NCI-H1930 (cell line): ENCODE data around the gene UST.
"Not testable (repeated sequence)": the region's sequence is repeated elsewhere in the genome, so short reads cannot be mapped to it uniquely, and the experiment has no call there.

Experiments used
- DNase-seq, 2 experiments: peaks; one replicate each; lab custom pipeline; 2025; lab: John Stamatoyannopoulos, UW

The UST gene

DNA sequence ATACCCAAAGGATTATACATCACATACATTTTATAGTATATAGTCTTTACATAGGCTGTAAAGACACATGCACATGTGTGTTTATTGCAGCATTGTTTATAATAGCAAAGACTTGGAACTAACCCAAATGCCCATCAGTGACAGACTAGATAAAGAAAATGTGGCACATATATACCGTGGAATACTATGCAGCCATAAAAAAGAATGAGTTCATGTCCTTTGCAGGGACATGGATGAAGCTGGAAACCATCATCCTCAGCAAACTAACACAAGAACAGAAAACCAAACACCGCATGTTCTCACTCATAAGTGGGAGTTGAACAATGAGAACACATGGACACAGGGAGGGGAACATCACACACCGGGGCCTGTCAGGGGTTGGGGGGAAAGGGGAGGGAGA is 231.5 kb downstream of the UST start:
- DNase-seq = not testable (repeated sequence)

GRCh38 chr6:148979014-148979901 is 232.4 kb downstream of the UST start:
- DNase-seq = no peak

DNA sequence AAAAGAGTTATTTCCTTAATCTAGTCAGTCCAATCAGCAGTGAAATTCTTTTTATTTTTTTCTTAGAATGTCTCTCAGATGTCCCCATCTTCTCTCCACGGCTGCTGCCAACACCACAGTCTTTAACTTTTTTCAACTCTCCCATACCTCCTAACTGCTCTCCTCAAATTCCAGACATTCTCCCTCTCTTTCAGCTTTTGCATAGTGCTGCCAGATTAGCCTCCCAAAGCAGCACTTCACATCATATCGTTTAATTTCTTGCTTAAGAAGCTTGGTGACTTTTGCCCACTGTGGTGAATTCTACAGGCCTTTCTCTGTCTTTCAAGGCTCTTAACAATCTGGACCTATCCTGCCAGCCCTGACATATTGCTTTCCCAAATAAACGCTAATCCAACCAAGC is 233.4 kb downstream of the UST start:
- no peak for DNase-seq

DNA sequence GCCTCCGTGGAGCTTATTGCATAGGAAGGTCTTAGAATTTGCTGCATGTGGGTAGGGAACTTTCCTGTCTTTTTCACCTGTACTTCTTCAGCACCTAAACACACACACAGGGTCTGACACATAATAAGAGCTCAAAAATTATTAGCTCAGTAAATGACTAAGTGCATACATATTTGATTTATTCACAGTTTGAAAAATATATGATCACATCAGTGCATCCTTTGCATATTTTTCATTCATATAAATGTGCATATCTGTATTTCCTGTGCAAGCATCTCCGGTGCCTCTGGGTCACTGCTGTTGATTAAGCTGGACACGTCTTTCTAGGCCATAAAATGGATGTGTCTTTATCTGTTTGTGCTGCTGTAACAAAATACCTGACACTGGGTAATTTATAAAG is 234.7 kb downstream of the UST start:
- DNase-seq = no peak

DNA sequence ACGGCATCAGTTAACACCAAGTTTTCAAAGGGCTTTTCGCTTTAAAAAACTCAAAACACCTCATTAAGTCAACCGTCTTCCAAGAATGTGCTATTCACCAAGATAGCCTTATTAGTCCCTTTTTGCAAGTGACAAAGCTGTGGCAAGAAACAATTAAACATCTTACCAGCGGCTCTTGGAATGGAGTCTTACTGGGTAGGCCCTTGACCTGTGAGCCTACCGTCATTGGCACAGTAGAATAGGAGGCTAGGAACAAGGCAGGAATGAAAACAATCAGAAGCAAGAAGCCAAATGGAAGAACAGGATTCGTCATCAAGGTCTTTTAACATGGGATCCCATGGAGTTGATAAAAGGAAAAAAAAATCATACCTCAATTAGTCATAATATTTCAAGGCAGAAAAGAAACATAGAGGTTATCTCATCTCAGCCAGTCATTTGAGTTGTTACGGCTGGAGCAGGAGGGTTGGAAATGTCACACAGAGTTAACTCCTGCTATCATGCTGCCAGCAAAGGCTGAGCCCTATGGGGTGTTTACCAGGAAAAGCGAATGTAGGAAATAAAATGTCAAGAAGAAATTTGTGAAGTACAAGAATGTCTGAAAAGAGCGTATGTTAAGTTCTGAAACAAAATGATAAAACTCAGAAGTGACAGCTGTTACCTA is 236.4 kb downstream of the UST start:
- no peak for DNase-seq

- DNase-seq = no peak
These were observed 237.1 kb downstream of the UST start for GRCh38 chr6:148983966-148984365.

DNA sequence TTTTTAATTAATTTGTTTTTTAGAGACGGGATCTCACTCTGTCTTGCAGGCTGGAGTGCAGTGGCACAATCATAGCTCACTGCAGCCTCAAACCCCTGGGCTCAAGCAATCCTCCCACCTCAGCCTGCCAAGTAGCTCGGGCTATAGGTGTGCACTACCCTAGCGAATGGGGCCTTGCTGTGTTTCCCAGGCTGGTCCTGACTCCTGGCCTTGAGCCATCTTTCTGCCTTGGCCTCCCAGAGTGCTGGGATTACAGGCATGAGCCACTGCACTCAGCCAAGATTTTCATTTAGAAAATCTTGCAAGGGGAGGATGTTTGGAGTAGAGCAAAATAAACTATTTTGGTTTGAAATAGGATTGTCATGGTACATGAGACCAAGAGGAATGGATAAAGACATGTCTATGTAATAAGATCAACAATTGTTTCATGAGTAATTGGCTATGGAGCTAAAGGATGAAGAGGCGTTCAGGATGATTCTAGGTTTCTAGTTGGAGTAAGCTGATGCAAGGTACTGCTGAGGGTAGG is 237.8 kb downstream of the UST start:
- no peak for DNase-seq

DNA sequence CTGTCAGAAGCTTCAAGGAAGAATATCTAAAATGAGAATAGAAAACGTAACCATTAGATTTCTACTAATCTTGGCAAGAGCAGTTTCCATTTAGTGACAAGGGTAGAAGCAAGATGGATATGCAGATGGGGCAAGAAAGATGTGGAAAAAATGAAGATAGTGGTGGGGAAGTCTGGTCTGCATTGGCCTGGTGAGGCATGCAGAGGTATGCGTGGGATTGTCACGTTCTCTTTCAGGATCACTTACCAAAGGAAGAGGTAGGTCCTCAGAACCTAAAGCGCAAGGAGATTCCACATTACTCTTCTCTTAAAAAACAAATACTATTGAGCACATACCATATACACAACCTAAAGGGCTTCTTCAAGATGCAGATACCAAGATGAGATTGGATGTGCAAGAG is 238.7 kb downstream of the UST start:
- no peak for DNase-seq

- DNase-seq = no peak
These were observed 239.8 kb downstream of the UST start for GRCh38 chr6:148986608-148987007.

DNA sequence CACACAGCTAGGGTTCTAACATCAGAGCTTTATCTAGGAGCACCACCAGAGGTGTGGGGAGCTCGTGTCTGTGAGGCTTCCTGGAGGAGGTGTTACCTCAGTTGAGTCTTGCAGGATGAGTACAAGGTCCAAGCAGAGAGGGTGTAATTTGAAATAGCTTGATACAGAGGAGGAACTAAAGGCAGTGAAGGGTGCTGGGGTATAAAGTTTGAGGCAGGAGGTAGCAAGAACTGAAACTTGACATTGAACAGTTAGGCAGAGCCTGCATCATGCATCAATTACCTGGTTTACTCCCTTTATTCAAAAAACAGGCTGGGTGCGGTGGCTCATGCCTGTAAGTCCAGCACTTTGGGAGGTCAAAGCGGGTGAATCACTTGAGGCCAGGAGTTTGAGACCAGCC is 241.2 kb downstream of the UST start:
- no peak for DNase-seq

GRCh38 chr6:148989585-148989984 is 242.8 kb downstream of the UST start:
- DNase-seq = no peak

DNA sequence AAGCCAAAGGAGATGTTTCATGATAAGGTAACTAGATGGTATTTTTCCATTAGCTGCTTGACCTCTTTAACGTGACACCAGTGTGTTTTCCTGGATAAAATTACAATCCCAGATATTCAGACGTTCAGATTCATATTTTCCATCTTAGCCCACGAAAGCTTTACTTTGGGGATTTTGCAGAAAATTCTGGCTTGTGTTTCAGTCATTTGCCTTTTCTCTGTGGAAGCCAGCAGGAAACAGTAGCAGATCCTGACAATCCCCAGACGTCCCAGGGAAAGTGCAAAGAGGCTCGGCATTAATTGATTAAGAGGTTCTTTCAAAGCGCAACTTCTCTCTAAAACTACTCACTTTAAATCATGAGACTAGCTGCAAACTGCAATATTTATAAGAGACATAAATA is 243.6 kb downstream of the UST start:
- DNase-seq = no peak

DNA sequence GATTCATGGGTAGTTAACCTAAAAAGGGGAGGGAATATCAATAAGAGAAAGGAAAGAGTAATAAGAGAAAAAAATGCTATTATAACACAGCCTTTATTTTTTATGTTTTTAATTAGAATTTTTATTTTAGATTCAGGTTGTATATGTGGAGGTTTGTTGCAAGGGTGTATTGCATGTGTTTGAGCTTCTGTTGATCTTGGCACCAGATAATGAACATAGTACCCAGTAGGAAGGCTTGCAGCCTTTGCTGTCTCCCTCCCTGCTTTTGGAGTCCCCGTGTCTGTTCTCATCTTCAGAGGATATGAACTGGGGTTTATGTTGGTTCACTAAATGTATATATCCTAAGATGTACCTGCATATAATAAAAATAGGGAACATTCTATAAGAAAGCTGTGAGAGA is 250.0 kb downstream of the UST start:
- DNase-seq = no peak

- DNase-seq = no peak
These were observed 251.0 kb downstream of the UST start for GRCh38 chr6:148997865-148998264.

- DNase-seq = no peak
These were observed 251.9 kb downstream of the UST start for GRCh38 chr6:148998704-148999103.

GRCh38 chr6:148999501-148999900 is 252.7 kb downstream of the UST start:
- no peak for DNase-seq

GRCh38 chr6:148999929-149000468 is 253.2 kb downstream of the UST start:
- no peak for DNase-seq

- no peak for DNase-seq
These were observed 254.6 kb downstream of the UST start for GRCh38 chr6:149001422-149001821.

GRCh38 chr6:149003560-149003959 is 256.7 kb downstream of the UST start:
- DNase-seq = no peak

GRCh38 chr6:149004664-149005063 is 257.8 kb downstream of the UST start:
- DNase-seq = no peak

DNA sequence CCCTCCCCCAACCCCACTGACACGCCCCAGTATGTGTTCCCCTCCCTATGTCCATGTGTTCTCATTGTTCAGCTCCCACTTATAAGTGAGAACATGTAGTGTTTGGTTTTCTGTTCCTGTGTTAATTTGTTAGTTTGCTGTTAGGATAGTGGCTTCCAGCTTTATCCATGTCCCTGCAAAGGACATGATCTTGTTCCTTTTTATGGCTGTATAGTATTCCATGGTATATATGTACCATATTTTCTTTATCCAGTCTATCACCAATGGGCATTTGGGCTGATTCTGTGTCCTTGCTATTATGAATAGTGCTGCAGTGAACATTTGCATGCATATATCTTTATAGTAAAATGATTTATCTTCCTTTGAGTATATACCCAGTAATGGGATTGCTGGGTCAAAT is 259.4 kb downstream of the UST start:
- not testable (repeated sequence) for DNase-seq

- no peak for DNase-seq
These were observed 259.8 kb downstream of the UST start for GRCh38 chr6:149006671-149007070.

DNA sequence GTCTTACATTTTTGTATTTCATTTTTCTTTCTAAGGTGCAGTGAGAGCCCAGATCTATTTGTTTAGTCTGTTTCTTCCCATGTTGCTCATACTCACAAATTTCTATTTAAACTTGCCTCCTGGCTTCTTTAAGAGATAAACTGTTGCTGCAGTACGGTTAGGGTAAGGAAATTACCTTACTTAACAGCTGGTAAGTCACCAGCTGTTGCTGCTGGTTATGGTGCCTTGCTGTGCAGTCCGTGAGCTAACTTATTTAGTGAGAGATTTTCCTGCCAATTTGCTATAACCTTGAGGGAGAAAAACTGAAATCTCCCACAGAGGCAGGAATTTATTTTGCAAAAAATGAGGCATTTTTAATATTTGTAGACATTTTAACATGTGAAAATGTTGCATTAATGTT is 261.0 kb downstream of the UST start:
- DNase-seq = no peak
